ENCODE measurements around the gene SLAIN1. TPM values are rescaled to one million over a fixed set of nuclear protein-coding genes. Genes with fewer than 3 reads are reported as not detected.

The SLAIN1 gene
- total and polyA plus RNA-seq, 2 experiments from 2014 or later: not detected

- Histone ChIP-seq H3K4me3 (no peak overlapping the region), H3K9ac (no peak overlapping the region), H2AFZ (no peak overlapping the region), H3F3A (ENCODE audit: insufficient read depth) (no peaks in the 10 kb centered on the region), H3K27ac (no peak overlapping the region), H3K4me2 (ENCODE audit: unreplicated experiment) (no peak overlapping the region), H3K79me2 (ENCODE audit: insufficient read depth) (no peaks in the 10 kb centered on the region), H3K4me1 (ENCODE audit: insufficient read depth) (no peaks in the 10 kb centered on the region), H3K27me3 (replicated peaks; ENCODE audit: insufficient read depth) (no peaks in the 10 kb centered on the region), H3K36me3 (ENCODE audit: low read depth) (no peaks in the 10 kb centered on the region), H4K20me1 (ENCODE audit: insufficient read depth) (no peaks in the 10 kb centered on the region), H3K9me3 (ENCODE audit: low read depth) (no peaks in the 10 kb centered on the region), H3K9me2 (ENCODE audit: insufficient read depth) (no peaks in the 10 kb centered on the region)
- 27 to 28% methylated on average over 2 of the region's 2 CpGs for WGBS, 2 experiments (ENCODE audit: low coverage in 1 of 2, low lambda C conversion rate in 2 of 2, missing lambda C conversion rate in 2 of 2)
- in situ Hi-C loops (cut with MboI): no loop called here
- no peak for TF ChIP-seq EZH2 (IDR thresholded peaks at IDR 0.05; ENCODE audit: insufficient read depth, poor library complexity, severe bottlenecking)
- TF ChIP-seq EZH2phosphoT487 (IDR thresholded peaks at IDR 0.05; ENCODE audit: insufficient read depth, low read depth): no peak
- no peak for DNase-seq
Measured at GRCh38 chr13:77737583-77738200, 40.2 kb downstream of the SLAIN1 start.

- no peaks in the 10 kb centered on the region for H3K9me3 ChIP-seq (ENCODE audit: low read depth)
- in situ Hi-C loops (cut with MboI): no loop called here
- no peaks in the 10 kb centered on the region for H4K20me1 ChIP-seq (ENCODE audit: insufficient read depth)
- H3K27me3 ChIP-seq (replicated peaks; ENCODE audit: insufficient read depth): no peaks in the 10 kb centered on the region; the same call in 1 of the 2 replicates
- WGBS, 2 experiments (ENCODE audit: low coverage in 1 of 2, low lambda C conversion rate in 2 of 2, missing lambda C conversion rate in 2 of 2): 70 to 74% methylated on average over 7 of the region's 7 CpGs
- H2AFZ ChIP-seq: no peak overlapping the region
- H3K9me2 ChIP-seq (ENCODE audit: insufficient read depth): no peaks in the 10 kb centered on the region
- no peaks in the 10 kb centered on the region for H3K4me1 ChIP-seq (ENCODE audit: insufficient read depth)
- H3F3A ChIP-seq (ENCODE audit: insufficient read depth): no peaks in the 10 kb centered on the region
- no peak overlapping the region for H3K9ac ChIP-seq
- H3K4me2 ChIP-seq (ENCODE audit: unreplicated experiment): no peak overlapping the region
- H3K79me2 ChIP-seq (ENCODE audit: insufficient read depth): no peaks in the 10 kb centered on the region
- no peak for DNase-seq
- TF ChIP-seq EZH2 (IDR thresholded peaks at IDR 0.05; ENCODE audit: insufficient read depth, poor library complexity, severe bottlenecking): no peak
- TF ChIP-seq EZH2phosphoT487 (IDR thresholded peaks at IDR 0.05; ENCODE audit: insufficient read depth, low read depth): no peak
- no peak overlapping the region for H3K27ac ChIP-seq
- no peak overlapping the region for H3K4me3 ChIP-seq
- no peaks in the 10 kb centered on the region for H3K36me3 ChIP-seq (ENCODE audit: low read depth)
Measured at GRCh38 chr13:77740097-77740735, 42.7 kb downstream of the SLAIN1 start.

GRCh38 chr13:77740931-77741596, 43.6 kb downstream of the SLAIN1 start:
- Histone ChIP-seq H3K9me3 (ENCODE audit: low read depth) (no peaks in the 10 kb centered on the region), H3K27ac (no peak overlapping the region), H2AFZ (no peak overlapping the region), H3K4me3 (no peak overlapping the region), H3K27me3 (replicated peaks; ENCODE audit: insufficient read depth) (no peaks in the 10 kb centered on the region; the same call in 1 of the 2 replicates), H3K9me2 (ENCODE audit: insufficient read depth) (no peaks in the 10 kb centered on the region), H3K4me2 (ENCODE audit: unreplicated experiment) (no peak overlapping the region), H3F3A (ENCODE audit: insufficient read depth) (no peaks in the 10 kb centered on the region), H3K9ac (no peak overlapping the region), H4K20me1 (ENCODE audit: insufficient read depth) (no peaks in the 10 kb centered on the region), H3K4me1 (ENCODE audit: insufficient read depth) (no peaks in the 10 kb centered on the region), H3K36me3 (ENCODE audit: low read depth) (no peaks in the 10 kb centered on the region), H3K79me2 (ENCODE audit: insufficient read depth) (no peaks in the 10 kb centered on the region)
- TF ChIP-seq EZH2phosphoT487 (IDR thresholded peaks at IDR 0.05; ENCODE audit: insufficient read depth, low read depth) (no peak), EZH2 (IDR thresholded peaks at IDR 0.05; ENCODE audit: insufficient read depth, poor library complexity, severe bottlenecking) (no peak)
- WGBS, 2 experiments (ENCODE audit: low coverage in 1 of 2, low lambda C conversion rate in 2 of 2, missing lambda C conversion rate in 2 of 2): 22 to 23% methylated on average over 8 of the region's 8 CpGs
- in situ Hi-C loops (cut with MboI): no loop called here
- no peak for DNase-seq

- 25 to 41% methylated on average over 1 of the region's 1 CpG for WGBS, 2 experiments (ENCODE audit: low coverage in 1 of 2, low lambda C conversion rate in 2 of 2, missing lambda C conversion rate in 2 of 2)
- no peak overlapping the region for H3K4me2 ChIP-seq (ENCODE audit: unreplicated experiment)
- no peaks in the 10 kb centered on the region for H3K36me3 ChIP-seq (ENCODE audit: low read depth)
- H3K4me3 ChIP-seq: no peak overlapping the region
- H3K27me3 ChIP-seq (replicated peaks; ENCODE audit: insufficient read depth): no peaks in the 10 kb centered on the region; the same call in 1 of the 2 replicates
- H3K79me2 ChIP-seq (ENCODE audit: insufficient read depth): no peaks in the 10 kb centered on the region
- H3F3A ChIP-seq (ENCODE audit: insufficient read depth): no peaks in the 10 kb centered on the region
- no peak overlapping the region for H3K27ac ChIP-seq
- H4K20me1 ChIP-seq (ENCODE audit: insufficient read depth): no peaks in the 10 kb centered on the region
- H2AFZ ChIP-seq: no peak overlapping the region
- H3K9ac ChIP-seq: no peak overlapping the region
- H3K9me3 ChIP-seq (ENCODE audit: low read depth): no peaks in the 10 kb centered on the region
- H3K9me2 ChIP-seq (ENCODE audit: insufficient read depth): no peaks in the 10 kb centered on the region
- H3K4me1 ChIP-seq (ENCODE audit: insufficient read depth): no peaks in the 10 kb centered on the region
- in situ Hi-C loops (cut with MboI): no loop called here
- no peak for DNase-seq
- no peak for TF ChIP-seq EZH2 (IDR thresholded peaks at IDR 0.05; ENCODE audit: insufficient read depth, poor library complexity, severe bottlenecking)
- no peak for TF ChIP-seq EZH2phosphoT487 (IDR thresholded peaks at IDR 0.05; ENCODE audit: insufficient read depth, low read depth)
Measured at GRCh38 chr13:77741597-77741972, 44.1 kb downstream of the SLAIN1 start.

Data from GM23248 (cell line).